Eye (tissue), 1 donor: ENCODE results near the gene STK39.
"Not testable (repeated sequence)": the region's sequence is repeated elsewhere in the genome, so short reads cannot be mapped to it uniquely, and the experiment has no call there.

Source experiments
- DNase-seq: peaks from one replicate; pipeline ENCODE4 v3.0.0-alpha.2; 2015

The STK39 gene

GRCh38 chr2:168081452-168081851 lies 165.9 kb downstream of the STK39 start:
- DNase-seq: not testable (repeated sequence)

GRCh38 chr2:168079236-168079635 lies 168.2 kb downstream of the STK39 start:
- no peak for DNase-seq

DNA sequence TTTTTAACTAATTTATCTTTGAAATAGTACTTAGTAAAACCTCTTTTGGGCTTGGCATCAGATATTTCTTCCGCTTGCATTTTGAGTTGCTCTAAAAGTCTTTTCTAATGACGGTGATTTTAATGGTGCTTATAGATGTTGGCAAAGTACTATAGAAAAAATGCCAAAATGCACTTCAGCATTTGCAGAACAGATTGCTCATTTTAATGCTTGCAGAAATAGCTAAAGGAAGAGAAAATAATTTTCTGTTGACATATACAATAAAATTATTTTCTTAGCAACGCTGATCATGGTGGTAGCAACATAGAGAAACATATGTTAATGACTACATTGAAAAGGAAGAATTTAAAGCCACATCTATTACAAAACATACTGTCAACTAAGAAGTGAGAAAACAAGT lies 170.7 kb downstream of the STK39 start:
- DNase-seq: no peak

DNA sequence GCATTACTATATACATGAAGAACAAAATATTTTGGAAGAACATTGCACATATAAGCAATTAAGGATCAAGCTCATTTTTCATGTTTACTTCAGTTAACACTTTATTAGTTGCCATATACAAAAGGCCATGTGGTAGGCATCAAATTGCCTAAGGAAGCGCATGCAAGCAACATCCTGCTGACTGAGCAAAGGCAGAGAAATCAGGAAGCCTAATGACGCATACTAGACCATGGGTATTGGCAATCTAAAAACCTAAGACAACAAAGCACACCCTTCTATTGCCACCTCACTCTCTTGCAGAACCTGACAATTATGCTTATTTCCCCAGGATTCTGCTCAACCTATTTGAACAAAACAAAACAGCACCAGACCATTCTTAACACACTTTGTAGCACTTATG lies 171.9 kb downstream of the STK39 start:
- no peak for DNase-seq

GRCh38 chr2:168072626-168073303 lies 174.6 kb downstream of the STK39 start:
- DNase-seq: no peak

DNA sequence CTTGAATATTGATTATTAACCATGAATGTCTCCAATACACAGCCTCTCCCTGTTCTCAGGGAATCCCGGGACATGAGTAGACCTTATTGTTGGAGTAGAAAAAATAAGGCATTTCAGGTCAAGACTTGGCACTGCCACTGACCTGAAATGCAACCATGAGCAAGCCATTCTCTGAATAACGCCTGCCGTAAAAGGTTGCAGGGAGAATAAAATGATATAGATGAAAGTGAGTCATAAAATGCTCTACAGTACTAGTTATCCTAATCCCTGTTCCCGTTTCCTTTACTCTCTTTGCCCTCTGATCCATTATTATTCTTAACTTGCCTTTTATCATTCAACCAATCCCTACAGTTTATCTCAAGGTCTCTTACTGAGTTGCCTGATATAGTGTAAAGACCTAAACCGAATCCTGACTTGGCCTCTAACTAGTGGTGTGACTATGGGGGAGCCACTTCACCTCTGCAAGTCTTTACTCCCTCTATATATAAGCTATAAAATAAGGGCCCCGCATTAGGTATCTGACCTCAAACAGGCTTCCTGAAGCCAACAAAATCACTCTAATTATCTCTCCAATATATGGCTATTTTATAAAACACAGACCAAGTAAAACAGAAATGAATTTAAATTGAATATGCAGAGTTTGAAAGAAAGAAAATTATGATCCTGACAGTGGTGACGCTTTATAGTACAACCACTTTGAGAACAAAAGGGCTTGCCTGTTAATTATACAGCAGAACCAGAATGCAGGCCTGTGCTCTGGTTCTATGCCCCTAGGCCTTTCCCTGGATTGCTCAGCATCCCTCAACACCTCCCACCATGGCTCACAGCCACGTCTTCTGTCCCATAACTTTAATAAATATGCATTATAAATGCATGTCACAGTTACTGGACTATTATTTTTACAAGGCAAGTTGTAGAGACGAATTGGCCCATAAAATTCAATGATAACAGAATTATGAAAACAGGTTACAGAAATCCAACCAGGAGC lies 183.1 kb downstream of the STK39 start:
- no peak for DNase-seq

DNA sequence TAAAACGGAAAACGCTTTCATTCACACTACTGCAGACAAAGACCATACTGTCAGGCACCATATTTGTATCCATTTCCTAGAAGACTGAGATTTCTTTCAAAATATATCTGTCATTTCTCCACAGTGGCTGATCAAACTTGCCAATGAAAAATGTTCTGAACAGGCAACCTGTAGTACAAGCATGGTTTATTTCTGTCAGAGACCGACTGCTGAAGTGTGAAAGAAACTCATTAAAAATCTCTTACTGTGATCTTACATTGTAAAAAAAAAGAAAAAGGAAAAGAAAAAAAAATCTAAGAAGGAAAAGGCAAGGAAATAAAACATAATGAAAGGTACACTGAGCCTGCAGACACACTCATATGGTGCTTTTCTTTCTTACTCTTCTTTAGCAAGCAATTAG lies 184.5 kb downstream of the STK39 start:
- DNase-seq: no peak

- DNase-seq: no peak
Measured at GRCh38 chr2:168062054-168062453, 185.3 kb downstream of the STK39 start.

DNA sequence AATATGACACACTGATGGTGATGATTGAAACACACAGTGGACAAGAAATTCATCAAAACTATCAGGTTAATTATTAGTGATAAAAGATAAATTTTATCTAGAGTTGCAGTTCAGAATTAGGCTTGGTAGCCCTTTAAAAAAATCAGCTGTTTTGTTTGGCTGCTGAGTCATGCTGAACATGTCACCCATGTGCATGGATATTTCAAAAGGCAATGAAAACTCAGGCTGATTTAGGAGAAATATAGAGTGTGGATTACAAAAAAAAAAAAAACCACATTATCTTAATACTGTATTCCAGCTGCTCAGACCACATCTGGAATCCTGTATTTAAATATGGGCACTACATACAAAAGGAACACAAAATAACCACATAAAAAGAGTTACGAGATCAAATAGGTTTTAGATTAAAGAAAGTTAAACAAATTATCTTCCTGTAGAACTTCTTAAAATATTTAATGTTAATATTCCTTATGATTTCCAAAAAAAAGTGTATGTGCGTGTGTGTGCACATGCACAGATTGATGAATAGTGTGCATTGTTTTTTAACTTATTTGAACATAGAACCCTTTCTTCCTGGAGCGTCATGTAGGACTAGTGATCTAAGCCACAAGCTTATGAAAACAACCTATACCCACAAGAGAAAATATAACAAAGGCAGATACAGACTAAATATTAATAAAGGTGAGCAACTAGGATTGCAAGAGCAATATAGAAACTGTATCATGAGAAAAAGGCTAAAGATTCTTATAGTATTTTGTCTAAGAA lies 186.2 kb downstream of the STK39 start:
- DNase-seq: no peak

DNA sequence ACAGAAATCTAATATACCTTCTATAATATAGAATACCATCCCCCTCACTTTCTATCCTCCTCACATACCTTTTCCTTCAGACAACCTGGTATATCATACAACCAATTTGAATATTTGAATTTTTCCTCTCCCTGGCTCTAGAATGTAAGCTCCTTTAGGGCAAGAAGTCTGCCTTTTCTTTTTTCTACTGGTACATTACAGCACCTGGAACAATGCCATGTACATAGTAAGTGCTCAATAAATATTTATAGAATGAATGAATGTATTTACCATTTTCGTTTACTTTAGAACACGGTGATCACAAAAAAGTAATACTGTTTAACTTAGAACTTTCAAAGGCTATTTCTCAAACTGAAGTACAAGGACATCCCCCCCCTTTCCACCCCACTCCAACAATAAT lies 187.6 kb downstream of the STK39 start:
- no peak for DNase-seq

- DNase-seq: no peak
Measured at GRCh38 chr2:168058675-168059074, 188.7 kb downstream of the STK39 start.

- no peak for DNase-seq
Measured at GRCh38 chr2:168056242-168056787, 191.1 kb downstream of the STK39 start.

DNA sequence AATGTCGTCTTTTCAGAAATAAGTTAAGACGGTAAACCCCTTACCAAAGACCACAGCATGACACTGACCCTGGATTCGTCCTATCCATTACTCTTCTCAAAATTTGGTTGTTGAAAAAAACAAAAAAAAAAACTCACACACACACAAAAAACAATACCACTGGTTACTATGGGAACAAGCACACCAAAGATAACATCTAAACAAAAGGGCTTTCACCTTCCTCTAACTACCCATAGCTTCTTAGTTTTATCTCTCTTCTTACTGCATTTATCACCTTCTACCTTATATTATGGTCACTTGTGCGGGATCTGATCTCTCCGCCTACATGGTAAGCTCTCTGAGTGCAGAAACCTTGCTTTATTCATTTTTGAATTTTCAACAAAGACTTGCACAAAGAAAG lies 192.7 kb downstream of the STK39 start:
- DNase-seq: no peak

- DNase-seq: peak; percentile 35
Measured at GRCh38 chr2:168053676-168054075, 193.7 kb downstream of the STK39 start.

GRCh38 chr2:168052773-168053172 lies 194.6 kb downstream of the STK39 start:
- no peak for DNase-seq

DNA sequence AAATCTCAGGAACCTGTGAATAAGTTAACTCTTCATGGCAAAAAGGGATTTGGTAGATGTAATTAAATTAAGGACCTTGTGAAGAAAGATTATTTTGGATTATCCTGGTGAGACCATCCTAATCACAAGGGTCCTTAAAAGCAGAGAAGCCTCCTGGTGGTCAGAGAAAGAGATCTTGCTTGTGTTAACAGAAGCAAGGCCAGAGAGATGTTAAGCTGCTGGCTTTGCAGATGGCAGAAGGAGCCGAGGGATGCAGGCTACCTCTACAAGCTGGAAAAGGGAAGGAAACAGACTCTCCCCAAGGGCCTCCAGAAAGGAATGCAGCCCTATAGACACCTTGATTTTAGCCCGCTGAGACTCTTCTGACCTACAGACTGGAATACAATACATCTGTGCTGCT lies 197.0 kb downstream of the STK39 start:
- DNase-seq: no peak

- DNase-seq: no peak
Measured at GRCh38 chr2:168049609-168050008, 197.8 kb downstream of the STK39 start.

- DNase-seq: no peak
Measured at GRCh38 chr2:168047091-168047690, 200.2 kb downstream of the STK39 start.

DNA sequence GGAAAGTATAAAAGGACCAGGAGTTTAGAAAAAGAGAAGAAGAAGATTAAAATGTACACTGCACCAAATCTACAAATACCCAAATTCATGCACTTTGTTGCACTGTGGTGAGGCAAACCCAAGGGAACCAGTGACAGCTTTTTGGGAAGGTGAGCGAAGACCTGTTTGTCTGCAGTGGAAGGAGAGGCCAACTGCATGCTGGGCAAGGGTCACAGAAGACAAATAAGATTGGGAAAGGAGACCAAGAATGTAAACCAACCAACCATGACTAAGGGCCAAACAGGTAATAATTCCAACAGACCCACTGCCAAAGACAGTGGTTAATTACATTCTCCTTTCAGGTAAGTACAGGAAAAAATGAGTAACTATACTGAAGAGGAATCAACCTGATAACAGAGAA lies 202.8 kb downstream of the STK39 start:
- no peak for DNase-seq

DNA sequence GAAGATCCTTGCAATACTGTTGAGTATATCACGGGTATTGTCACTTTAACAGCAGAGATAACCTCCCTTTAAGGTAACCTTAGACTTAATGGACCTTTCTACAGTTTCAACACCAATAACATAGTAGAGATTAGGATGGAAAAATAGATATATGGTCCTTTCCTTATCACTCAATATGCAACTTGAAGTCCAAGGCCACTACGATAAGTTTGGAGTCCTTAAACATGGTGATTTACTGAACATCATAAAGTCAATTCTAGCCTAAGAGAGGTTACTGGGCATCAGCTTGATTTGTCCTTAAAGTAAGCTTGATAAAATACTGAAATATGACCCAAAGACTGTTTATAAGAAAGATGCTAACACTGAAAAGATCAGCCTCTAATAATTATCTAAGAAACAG lies 203.2 kb downstream of the STK39 start:
- DNase-seq: no peak

- not testable (repeated sequence) for DNase-seq
Measured at GRCh38 chr2:168042127-168042824, 205.1 kb downstream of the STK39 start.

- no peak for DNase-seq
Measured at GRCh38 chr2:168039881-168040280, 207.5 kb downstream of the STK39 start.
